Daoy (cell line): Measurements from ENCODE around the gene GALNT9. TPM values are rescaled to one million over a fixed set of nuclear protein-coding genes. Genes with fewer than 3 reads are reported as not detected.
"Not testable (repeated sequence)": the region's sequence is repeated elsewhere in the genome, so short reads cannot be mapped to it uniquely, and the experiment has no call there.

Experiments used
- DNase-seq: peaks from one replicate; pipeline ENCODE4 v3.0.0-alpha.2; 2015; ENCODE audit warnings: low read depth
- total RNA-seq: library from RNA; depleted of rRNA; stranded (reverse); fragments of >200 nt; shearing (Covaris generic); gene quantifications from 2 replicates; pipeline ENCODE4 v1.2.3, GENCODE V29; 2014

Gene GALNT9
- total RNA-seq, 1 experiment from 2014 or later, result 0.29 TPM

- no peak for DNase-seq
These were observed 78.1 kb downstream of the GALNT9 start for GRCh38 chr12:132251310-132251709.

- no peak for DNase-seq
These were observed 78.7 kb downstream of the GALNT9 start for GRCh38 chr12:132250707-132251106.

GRCh38 chr12:132249689-132250478 lies 79.5 kb downstream of the GALNT9 start:
- DNase-seq, result no peak

- DNase-seq, result peak; percentile 25
These were observed 80.8 kb downstream of the GALNT9 start for GRCh38 chr12:132248453-132249167.

- no peak for DNase-seq
These were observed 81.5 kb downstream of the GALNT9 start for GRCh38 chr12:132247718-132248452.

- DNase-seq, result no peak
These were observed 82.2 kb downstream of the GALNT9 start for GRCh38 chr12:132246997-132247717.

GRCh38 chr12:132245521-132246101 lies 83.8 kb downstream of the GALNT9 start:
- DNase-seq, result no peak

- DNase-seq, result no peak
These were observed 84.6 kb downstream of the GALNT9 start for GRCh38 chr12:132244724-132245295.

GRCh38 chr12:132243596-132244310 lies 85.6 kb downstream of the GALNT9 start:
- DNase-seq, result no peak

GRCh38 chr12:132243171-132243570 lies 86.2 kb downstream of the GALNT9 start:
- not testable (repeated sequence) for DNase-seq

GRCh38 chr12:132240669-132241007 lies 88.8 kb downstream of the GALNT9 start:
- DNase-seq, result not testable (repeated sequence)

GRCh38 chr12:132239796-132240668 lies 89.4 kb downstream of the GALNT9 start:
- DNase-seq, result no peak

GRCh38 chr12:132239392-132239791 lies 90.0 kb downstream of the GALNT9 start:
- DNase-seq, result no peak

GRCh38 chr12:132238884-132239283 lies 90.5 kb downstream of the GALNT9 start:
- no peak for DNase-seq

- DNase-seq, result peak; percentile 19
These were observed 90.9 kb downstream of the GALNT9 start for GRCh38 chr12:132238488-132238854.

- no peak for DNase-seq
These were observed 91.5 kb downstream of the GALNT9 start for GRCh38 chr12:132237772-132238487.

GRCh38 chr12:132236930-132237771 lies 92.2 kb downstream of the GALNT9 start:
- no peak for DNase-seq
